Epithelial cell of esophagus (primary cell): Measurements from ENCODE around the gene TMEM235.

Source experiments
- DNase-seq: peaks from one replicate; pipeline ENCODE4 v3.0.0; 2010; ENCODE audit warnings: low read depth
- H3K4me3 ChIP-seq: 2 replicates; pipeline ENCODE4 v1.5.1; 2011; ENCODE audit warnings: mild to moderate bottlenecking, low read length, control low read depth
- TF ChIP-seq, protein P1 (sequence below): IDR thresholded peaks from 2 replicates; pipeline ENCODE4 v1.5.1; 2011; ENCODE audit warnings: low read depth, mild to moderate bottlenecking, low read length, control low read depth, inconsistent platforms; ENCODE audit not compliant: insufficient read depth; ENCODE audit errors: missing control alignments

TMEM235 gene

DNA sequence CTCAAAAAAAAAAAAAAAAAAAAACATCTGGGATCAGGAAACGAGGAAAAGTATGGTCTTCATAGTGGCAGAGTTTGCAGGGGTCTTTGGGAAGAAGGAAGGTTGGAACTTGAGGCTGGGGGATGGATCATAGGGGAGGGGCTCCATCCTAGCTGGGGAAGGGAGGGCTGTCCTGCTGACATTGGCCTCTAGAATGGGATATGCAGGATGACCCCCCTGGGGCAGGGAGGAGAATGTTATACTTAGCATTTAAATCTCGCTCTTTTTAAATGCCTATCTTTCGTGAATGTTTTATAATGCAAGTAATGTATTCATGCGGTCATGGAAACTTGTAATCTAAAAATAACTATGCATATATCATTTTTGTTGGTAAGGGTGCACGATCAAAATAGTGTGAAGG lies 33.2 kb downstream of the TMEM235 start:
- no peak overlapping the region for H3K4me3 ChIP-seq
- TF ChIP-seq, protein P1, sequence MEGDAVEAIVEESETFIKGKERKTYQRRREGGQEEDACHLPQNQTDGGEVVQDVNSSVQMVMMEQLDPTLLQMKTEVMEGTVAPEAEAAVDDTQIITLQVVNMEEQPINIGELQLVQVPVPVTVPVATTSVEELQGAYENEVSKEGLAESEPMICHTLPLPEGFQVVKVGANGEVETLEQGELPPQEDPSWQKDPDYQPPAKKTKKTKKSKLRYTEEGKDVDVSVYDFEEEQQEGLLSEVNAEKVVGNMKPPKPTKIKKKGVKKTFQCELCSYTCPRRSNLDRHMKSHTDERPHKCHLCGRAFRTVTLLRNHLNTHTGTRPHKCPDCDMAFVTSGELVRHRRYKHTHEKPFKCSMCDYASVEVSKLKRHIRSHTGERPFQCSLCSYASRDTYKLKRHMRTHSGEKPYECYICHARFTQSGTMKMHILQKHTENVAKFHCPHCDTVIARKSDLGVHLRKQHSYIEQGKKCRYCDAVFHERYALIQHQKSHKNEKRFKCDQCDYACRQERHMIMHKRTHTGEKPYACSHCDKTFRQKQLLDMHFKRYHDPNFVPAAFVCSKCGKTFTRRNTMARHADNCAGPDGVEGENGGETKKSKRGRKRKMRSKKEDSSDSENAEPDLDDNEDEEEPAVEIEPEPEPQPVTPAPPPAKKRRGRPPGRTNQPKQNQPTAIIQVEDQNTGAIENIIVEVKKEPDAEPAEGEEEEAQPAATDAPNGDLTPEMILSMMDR, result no peak
- no peak for DNase-seq

DNA sequence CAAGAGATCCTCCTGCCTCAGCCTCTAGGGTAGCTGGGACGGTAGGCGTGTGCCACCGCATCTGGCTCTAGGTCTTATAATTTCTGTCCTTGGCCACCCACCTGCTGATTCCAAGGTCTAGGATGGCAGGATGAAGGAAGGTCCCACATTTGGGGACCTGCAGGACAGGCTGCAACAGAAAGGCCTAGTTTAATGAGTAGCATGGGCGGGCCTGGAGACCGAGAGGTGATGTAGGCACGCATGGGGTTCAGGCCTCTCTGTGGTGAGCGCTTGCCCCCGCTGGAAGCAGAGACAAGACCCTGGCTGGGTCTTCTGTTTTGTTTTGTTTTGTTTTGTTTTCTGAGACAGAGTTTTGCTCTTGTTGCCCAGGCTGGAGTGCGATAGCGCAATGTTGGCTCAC lies 33.7 kb downstream of the TMEM235 start:
- no peak for DNase-seq
- TF ChIP-seq, protein P1, result no peak
- no peak overlapping the region for H3K4me3 ChIP-seq

DNA sequence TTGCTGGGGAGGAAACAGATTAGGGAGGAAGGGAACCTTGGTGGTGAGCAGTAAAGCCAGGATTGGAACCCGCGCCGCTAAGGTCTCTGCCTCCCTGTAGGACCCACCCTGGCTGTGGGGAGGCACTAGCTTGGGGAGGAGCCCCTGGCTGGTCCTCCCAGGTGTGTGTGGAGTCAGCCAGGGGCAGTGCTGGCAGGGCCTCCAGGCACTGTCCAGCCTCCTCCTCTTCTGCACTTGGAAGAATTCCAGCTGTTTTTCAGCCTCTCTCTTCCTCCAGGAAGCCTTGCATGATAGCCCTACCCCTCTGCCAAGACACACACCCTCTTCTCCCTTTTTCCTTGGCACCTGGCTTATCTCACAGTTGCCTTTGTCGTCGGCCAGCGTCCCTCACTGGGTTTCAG lies 34.8 kb downstream of the TMEM235 start:
- H3K4me3 ChIP-seq, result no peak overlapping the region
- no peak for DNase-seq
- TF ChIP-seq, protein P1, result no peak

DNA sequence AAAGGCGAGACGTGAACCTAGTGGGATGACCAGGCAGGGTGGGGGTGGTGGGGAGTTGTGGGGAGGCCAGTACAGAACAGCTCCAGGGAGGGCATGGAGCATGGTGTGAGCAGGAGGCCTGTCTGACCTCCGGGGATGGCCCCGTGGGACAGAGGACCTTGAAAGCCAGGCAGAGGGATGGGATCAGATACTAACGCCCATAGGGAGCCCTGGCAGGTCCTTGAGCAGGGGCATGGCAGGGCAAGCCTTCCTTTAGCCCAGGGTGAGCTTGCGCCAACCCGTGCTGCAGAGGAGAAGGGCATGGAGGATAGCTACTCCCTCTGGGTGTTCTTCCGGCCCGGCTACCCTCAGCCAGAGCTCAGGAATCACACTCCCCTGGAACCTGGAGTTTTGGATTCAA lies 35.3 kb downstream of the TMEM235 start:
- no peak for DNase-seq
- TF ChIP-seq, protein P1, result no peak
- H3K4me3 ChIP-seq, result no peak overlapping the region

DNA sequence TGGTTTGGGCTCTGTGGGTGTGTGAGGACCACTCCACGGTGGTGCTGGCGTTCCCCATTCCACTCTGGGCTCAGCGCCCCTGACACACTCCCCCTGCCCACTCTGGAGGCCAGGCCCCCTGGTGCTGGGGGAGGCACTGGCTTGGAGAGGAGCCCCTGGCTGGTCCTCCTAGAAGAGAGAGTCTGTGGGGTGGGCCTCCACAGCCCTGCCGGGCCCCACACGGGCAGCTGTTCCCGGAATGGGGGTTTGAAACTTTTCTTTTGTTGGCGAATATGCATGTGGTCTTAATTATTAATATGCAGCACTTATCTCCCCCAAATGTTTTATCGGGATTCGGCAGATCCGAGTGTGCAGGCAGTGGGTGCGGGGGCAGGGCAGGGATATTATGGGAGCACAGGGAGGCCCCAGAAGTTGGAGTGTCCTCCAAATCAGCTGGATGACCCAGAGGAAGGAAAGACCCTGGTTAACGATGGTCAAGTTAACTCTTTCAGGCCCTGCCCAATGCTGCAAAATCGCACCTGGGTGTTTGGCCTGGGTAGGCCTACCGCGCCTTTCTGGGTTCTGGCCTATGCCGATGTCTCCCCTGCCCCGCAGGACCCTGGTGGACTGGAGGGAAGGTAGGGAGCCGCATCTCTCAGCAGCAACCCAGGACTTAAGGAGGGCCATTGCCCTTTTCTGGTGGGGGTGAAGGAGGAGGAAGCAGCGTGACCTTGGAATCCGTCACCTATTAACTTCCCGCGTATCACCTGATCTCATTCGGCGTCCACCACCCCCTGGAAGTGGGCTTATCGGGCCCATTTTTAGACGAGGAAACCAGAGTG lies 36.0 kb downstream of the TMEM235 start:
- no peak for DNase-seq
- TF ChIP-seq, protein P1, result no peak
- H3K4me3 ChIP-seq, result no peak overlapping the region

DNA sequence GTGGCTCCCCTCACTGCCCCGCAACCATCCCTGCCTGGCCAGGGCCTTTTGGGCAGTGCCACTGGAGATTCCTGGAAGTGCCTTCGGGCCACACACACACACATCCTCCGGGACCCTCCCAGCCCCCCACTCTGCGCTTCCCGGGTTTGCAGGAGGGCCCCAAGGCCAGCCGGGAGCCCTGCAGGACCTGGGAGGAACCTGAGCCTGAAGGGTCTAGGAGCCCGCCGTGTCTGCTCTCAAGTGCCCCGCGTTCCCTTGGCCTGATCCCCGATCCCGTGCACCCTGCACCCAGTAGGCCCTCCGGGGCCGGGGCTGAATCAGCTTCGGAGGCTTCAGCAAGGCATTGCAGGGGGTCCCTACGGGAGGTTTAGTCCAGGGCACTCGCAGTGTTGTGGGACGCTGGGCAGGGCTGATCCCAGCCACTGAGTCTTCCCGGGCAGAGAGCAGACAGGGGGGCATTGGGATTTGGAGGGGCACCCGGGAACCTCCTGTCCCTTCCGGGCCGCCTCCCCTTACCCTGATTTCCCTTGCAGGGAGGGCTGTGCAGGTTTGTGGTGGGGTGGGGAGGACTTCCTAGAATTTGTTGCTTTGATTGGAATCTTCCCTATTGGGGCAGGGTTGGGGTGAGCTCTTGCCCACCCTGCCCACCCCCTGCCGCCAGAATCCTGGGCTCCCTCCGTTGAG lies 36.9 kb downstream of the TMEM235 start:
- no peak for DNase-seq
- H3K4me3 ChIP-seq, result no peak overlapping the region
- TF ChIP-seq, protein P1, result no peak
